SU-DHL-6 (cell line): ENCODE results near the gene EIF5A.

Experiments used
- H2AFZ ChIP-seq: fragments of 200-600 bp; sonication (generic); 2 replicates; pipeline ENCODE4 v1.6.1; 2014; ENCODE audit warnings: low read depth, mild to moderate bottlenecking, moderate library complexity, mixed read lengths, antibody characterized with exemption, low read length; ENCODE audit not compliant: severe bottlenecking
- H3F3A ChIP-seq: fragments of 200-600 bp; shearing (Covaris generic); 2 replicates; pipeline ENCODE4 v1.6.0; 2016; ENCODE audit warnings: antibody characterized with exemption, mild to moderate bottlenecking; ENCODE audit not compliant: insufficient read depth
- H3K27ac ChIP-seq: fragments of 200-600 bp; sonication (generic); 2 replicates; pipeline ENCODE4 v1.5.1; 2016; ENCODE audit warnings: low read depth, mild to moderate bottlenecking, low read length, moderate library complexity, mixed read lengths
- H3K27me3 ChIP-seq: fragments of 200-600 bp; sonication (generic), shearing (Covaris generic); 2 replicates; pipeline ENCODE4 v1.6.0; 2014; ENCODE audit warnings: mild to moderate bottlenecking, low read length
- H3K36me3 ChIP-seq: fragments of 200-600 bp; sonication (generic); 2 replicates; pipeline ENCODE4 v1.6.1; 2014; ENCODE audit warnings: mild to moderate bottlenecking, low read length, mixed read lengths
- H3K4me2 ChIP-seq: fragments of 300-600, 200-600 bp; shearing (Covaris generic), sonication (generic); 2 replicates; pipeline ENCODE4 v1.6.0; 2014; ENCODE audit warnings: low read length, low read depth, mild to moderate bottlenecking; ENCODE audit not compliant: poor library complexity, severe bottlenecking
- H3K4me3 ChIP-seq: fragments of 200-600 bp; sonication (generic); 2 replicates; pipeline ENCODE4 v1.5.1; 2014; ENCODE audit warnings: antibody characterized with exemption, low read length, mild to moderate bottlenecking, mixed read lengths; ENCODE audit not compliant: insufficient read depth, poor library complexity, severe bottlenecking
- H3K79me2 ChIP-seq: fragments of 200-600 bp; sonication (generic); 2 replicates; pipeline ENCODE4 v1.6.1; 2014; ENCODE audit warnings: mild to moderate bottlenecking, low read length, moderate library complexity; ENCODE audit not compliant: insufficient read depth
- H3K9ac ChIP-seq: fragments of 200-600 bp; sonication (generic); 2 replicates; pipeline ENCODE4 v1.7.0; 2014; ENCODE audit warnings: mild to moderate bottlenecking, low read length
- H3K9me2 ChIP-seq: fragments of 200-600 bp; sonication (generic); replicated peaks from 2 replicates; pipeline ENCODE4 v1.6.1; 2014; ENCODE audit warnings: low read length; ENCODE audit not compliant: insufficient read depth
- H3K9me3 ChIP-seq: fragments of 200-600 bp; sonication (generic); 2 replicates; pipeline ENCODE4 v1.6.1; 2014; ENCODE audit warnings: low read length, mixed read lengths; ENCODE audit not compliant: insufficient read depth
- H4K20me1 ChIP-seq: fragments of 200-600 bp; sonication (generic); 2 replicates; pipeline ENCODE4 v1.6.1; 2014; ENCODE audit warnings: low read depth, mild to moderate bottlenecking, antibody characterized with exemption, low read length, moderate library complexity, mixed read lengths
- CTCF ChIP-seq: fragments of 200-600 bp; sonication (generic); IDR thresholded peaks from one replicate; pipeline ENCODE4 v1.5.1; 2017; ENCODE audit warnings: antibody characterized with exemption, mild to moderate bottlenecking, low read length, moderate library complexity; ENCODE audit not compliant: insufficient read depth, poor library complexity, severe bottlenecking
- EZH2phosphoT487 ChIP-seq: fragments of 200-600 bp; sonication (generic), shearing (Covaris generic); conservative IDR thresholded peaks from 2 replicates; pipeline ENCODE4 v1.6.1; 2018; ENCODE audit warnings: mild to moderate bottlenecking, antibody characterized with exemption, low read length, moderate library complexity, mixed read lengths

EIF5A gene

GRCh38 chr17:7283471-7284216, 23.8 kb upstream of the EIF5A start:
- no peak overlapping the region for H2AFZ ChIP-seq
- no peaks in the 10 kb centered on the region for H3K9me2 ChIP-seq
- peaks cover 4% of the 10 kb centered on the region; the same call in 1 of the 2 replicates for H3F3A ChIP-seq
- TF ChIP-seq EZH2phosphoT487, result no peak
- TF ChIP-seq CTCF, result no peak
- H3K9ac ChIP-seq, result no peak overlapping the region
- no peak overlapping the region for H3K27ac ChIP-seq
- no peaks in the 10 kb centered on the region for H3K9me3 ChIP-seq
- no peak overlapping the region for H3K4me2 ChIP-seq
- H3K36me3 ChIP-seq, result no peaks in the 10 kb centered on the region
- no peaks in the 10 kb centered on the region for H3K79me2 ChIP-seq
- no peak overlapping the region for H3K4me3 ChIP-seq
- H3K27me3 ChIP-seq, result no peaks in the 10 kb centered on the region
- H4K20me1 ChIP-seq, result no peaks in the 10 kb centered on the region

GRCh38 chr17:7284911-7285310, 22.5 kb upstream of the EIF5A start:
- Histone ChIP-seq H4K20me1 (no peaks in the 10 kb centered on the region), H3K27ac (no peak overlapping the region), H3K4me3 (no peak overlapping the region), H3K9me2 (no peaks in the 10 kb centered on the region), H3K36me3 (no peaks in the 10 kb centered on the region), H3K9ac (no peak overlapping the region), H3K27me3 (no peaks in the 10 kb centered on the region), H3K4me2 (no peak overlapping the region), H3K79me2 (no peaks in the 10 kb centered on the region), H3K9me3 (no peaks in the 10 kb centered on the region), H3F3A (peaks cover 4% of the 10 kb centered on the region; the same call in 1 of the 2 replicates), H2AFZ (no peak overlapping the region)
- TF ChIP-seq EZH2phosphoT487 (no peak), CTCF (no peak)

- Histone ChIP-seq H3K27me3 (no peaks in the 10 kb centered on the region), H4K20me1 (no peaks in the 10 kb centered on the region), H3K4me3 (no peak overlapping the region), H3K9me3 (no peaks in the 10 kb centered on the region), H3K27ac (no peak overlapping the region), H3F3A (peaks cover 4% of the 10 kb centered on the region; the same call in 1 of the 2 replicates), H3K9me2 (no peaks in the 10 kb centered on the region), H3K36me3 (no peaks in the 10 kb centered on the region), H2AFZ (no peak overlapping the region), H3K79me2 (no peaks in the 10 kb centered on the region), H3K4me2 (no peak overlapping the region), H3K9ac (no peak overlapping the region)
- no peak for TF ChIP-seq EZH2phosphoT487
- no peak for TF ChIP-seq CTCF
Observed at GRCh38 chr17:7285679-7286078, 21.7 kb upstream of the EIF5A start.
